Right lobe of liver (tissue), 6 donors: ENCODE data around the gene ARFIP2. TPM values are rescaled to one million over a fixed set of nuclear protein-coding genes. Genes with fewer than 3 reads are reported as not detected.

Experiments used
- ATAC-seq, 4 donors: fragments of 200-7000 bp; cut with Tn5 transposase; one replicate each; pipeline ENCODE4 v1.9.1; 2020; ENCODE audit warnings: mild to moderate bottlenecking in 4 of 4, moderate library complexity in 4 of 4
- DNase-seq, 3 donors: peaks; one replicate each; pipeline ENCODE4 v3.0.0-alpha.2; 2020
- H3K27ac ChIP-seq, 3 donors: fragments of 200-600 bp; one replicate each; pipeline ENCODE4 v1.8.0; 2022
- H3K27me3 ChIP-seq, 2 donors: fragments of 200-600 bp; one replicate each; pipeline ENCODE4 v1.8.0; 2022
- H3K36me3 ChIP-seq, 4 donors: fragments of 200-600 bp; sonication (generic) in 1 of 4; one replicate each; pipeline versions ENCODE4 v1.5.1 to v1.8.0; 2017 to 2022; ENCODE audit warnings: control low read depth in 1 of 4
- H3K4me1 ChIP-seq, 4 donors: fragments of 200-600 bp; sonication (generic) in 1 of 4; one replicate each; pipeline versions ENCODE4 v1.5.1 to v1.8.0; 2017 to 2022; ENCODE audit warnings: control low read depth in 1 of 4
- H3K4me3 ChIP-seq, 3 donors: fragments of 200-600 bp; one replicate each; pipeline ENCODE4 v1.8.0; 2022
- H3K9me3 ChIP-seq, 4 donors: fragments of 200-600 bp; sonication (generic) in 1 of 4; one replicate each; pipeline versions ENCODE4 v1.5.1 to v1.8.0; 2017 to 2022; ENCODE audit warnings: control low read depth in 1 of 4
- POLR2A ChIP-seq: fragments of 450-650 bp; IDR thresholded peaks from one replicate; pipeline ENCODE4 v1.6.1; 2017; ENCODE audit warnings: antibody characterized with exemption, mild to moderate bottlenecking
- WGBS: methylation state at CpG from one replicate; pipeline ENCODE4 v1.1.6; 2018; ENCODE audit warnings: low coverage, low lambda C conversion rate; ENCODE audit not compliant: insufficient coverage; ENCODE audit errors: missing lambda C conversion rate; 5-methylcytosine and 5-hydroxymethylcytosine counted together
- intact Hi-C, 2 donors: fragments of 100-400 bp; cut with DNase I; formaldehyde crosslinking; loops; one replicate each; pipeline versions ENCODE4 v1.11.2 to v1.14.1; 2022
- total RNA-seq, 6 experiments: library from RNA; depleted of rRNA in 2 of 6; stranded (reverse); fragments of >200 nt in 2 of 6; fragmentation: NEBNext Ultra II Directional in 3 of 6; extraction: Animal tissue kit (Norgen Biotek cat#: 25700) in 3 of 6; gene quantifications; one replicate each; pipeline versions ENCODE4 v1.1.0 to v1.2.4, GENCODE V29; 2016 to 2023
- TF ChIP-seq, protein P1 (sequence below), 4 donors: fragments of 200-600 bp in 3 of 4; fragments of 450-650 bp in 1 of 4; IDR thresholded peaks; one replicate each; pipeline versions ENCODE4 v1.5.1 to v1.8.0; 2016 to 2022; ENCODE audit warnings: antibody characterized with exemption in 4 of 4, mild to moderate bottlenecking in 2 of 4
- donor health status: DM: no; HTN: yes; CAD: no.
- donor health status: DM: no; HTN: no; CAD: no.
- donor health status: DM: no; HTN: no; CAD: no.
- donor health status: DM: no; HTN: yes; CAD: no.
- donor health status: DM: no; HTN: yes; CAD: no.

ARFIP2 gene
- total RNA-seq, 6 experiments from 2014 or later: 14.6 to 33.3 (median 23.1) TPM

DNA sequence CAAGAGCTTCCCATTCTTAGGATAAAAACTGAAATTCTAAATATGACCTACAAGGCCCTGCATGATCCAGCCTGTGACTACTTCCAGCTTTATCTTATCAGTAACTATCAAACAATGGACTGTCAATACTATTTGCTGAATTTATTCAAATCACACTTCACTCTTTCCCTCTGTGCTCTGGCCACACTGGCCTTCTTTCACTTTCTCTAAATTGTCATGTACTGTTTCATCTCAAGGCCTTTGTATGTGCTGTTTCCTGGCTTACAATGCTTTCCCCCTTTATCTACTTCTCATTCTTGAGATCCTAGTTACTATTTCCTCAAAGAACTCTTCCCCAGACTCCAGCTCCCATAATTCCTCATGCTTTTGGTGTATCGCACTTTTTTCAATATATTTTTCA lies 5.8 kb upstream of the ARFIP2 start:
- H3K4me1 ChIP-seq: peaks cover 0 to 32% (median 9%) of the 10 kb centered on the region in 4 donors
- H3K4me3 ChIP-seq: no peak overlapping the region
- no peaks in the 10 kb centered on the region for H3K27me3 ChIP-seq
- no peak for DNase-seq
- TF ChIP-seq POLR2A: no peak
- TF ChIP-seq, protein P1, sequence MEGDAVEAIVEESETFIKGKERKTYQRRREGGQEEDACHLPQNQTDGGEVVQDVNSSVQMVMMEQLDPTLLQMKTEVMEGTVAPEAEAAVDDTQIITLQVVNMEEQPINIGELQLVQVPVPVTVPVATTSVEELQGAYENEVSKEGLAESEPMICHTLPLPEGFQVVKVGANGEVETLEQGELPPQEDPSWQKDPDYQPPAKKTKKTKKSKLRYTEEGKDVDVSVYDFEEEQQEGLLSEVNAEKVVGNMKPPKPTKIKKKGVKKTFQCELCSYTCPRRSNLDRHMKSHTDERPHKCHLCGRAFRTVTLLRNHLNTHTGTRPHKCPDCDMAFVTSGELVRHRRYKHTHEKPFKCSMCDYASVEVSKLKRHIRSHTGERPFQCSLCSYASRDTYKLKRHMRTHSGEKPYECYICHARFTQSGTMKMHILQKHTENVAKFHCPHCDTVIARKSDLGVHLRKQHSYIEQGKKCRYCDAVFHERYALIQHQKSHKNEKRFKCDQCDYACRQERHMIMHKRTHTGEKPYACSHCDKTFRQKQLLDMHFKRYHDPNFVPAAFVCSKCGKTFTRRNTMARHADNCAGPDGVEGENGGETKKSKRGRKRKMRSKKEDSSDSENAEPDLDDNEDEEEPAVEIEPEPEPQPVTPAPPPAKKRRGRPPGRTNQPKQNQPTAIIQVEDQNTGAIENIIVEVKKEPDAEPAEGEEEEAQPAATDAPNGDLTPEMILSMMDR (IDR thresholded peaks at IDR 0.05): no peak
- ATAC-seq: peak in 1 of 4 donors; percentile 19
- no peaks in the 10 kb centered on the region for H3K9me3 ChIP-seq
- intact Hi-C loops: no loop called here
- H3K36me3 ChIP-seq: peaks cover 0 to 37% (median 2%) of the 10 kb centered on the region in 4 donors
- no peak overlapping the region for H3K27ac ChIP-seq
- WGBS: 76% methylated on average over 1 of the region's 1 CpG

- intact Hi-C loops: no loop called here
- WGBS: 91% methylated on average over 3 of the region's 3 CpGs
- H3K9me3 ChIP-seq: no peaks in the 10 kb centered on the region
- H3K4me3 ChIP-seq: no peak overlapping the region
- H3K27ac ChIP-seq: no peak overlapping the region
- no peaks in the 10 kb centered on the region for H3K27me3 ChIP-seq
- H3K4me1 ChIP-seq: peaks cover 0 to 34% (median 9%) of the 10 kb centered on the region in 4 donors
- ATAC-seq (no peak), DNase-seq (no peak)
- TF ChIP-seq, protein P1 (IDR thresholded peaks at IDR 0.05): no peak
- no peak for TF ChIP-seq POLR2A
- H3K36me3 ChIP-seq: peaks cover 0 to 37% (median 2%) of the 10 kb centered on the region in 4 donors
These were observed 5.1 kb upstream of the ARFIP2 start for GRCh38 chr11:6486256-6486655.

DNA sequence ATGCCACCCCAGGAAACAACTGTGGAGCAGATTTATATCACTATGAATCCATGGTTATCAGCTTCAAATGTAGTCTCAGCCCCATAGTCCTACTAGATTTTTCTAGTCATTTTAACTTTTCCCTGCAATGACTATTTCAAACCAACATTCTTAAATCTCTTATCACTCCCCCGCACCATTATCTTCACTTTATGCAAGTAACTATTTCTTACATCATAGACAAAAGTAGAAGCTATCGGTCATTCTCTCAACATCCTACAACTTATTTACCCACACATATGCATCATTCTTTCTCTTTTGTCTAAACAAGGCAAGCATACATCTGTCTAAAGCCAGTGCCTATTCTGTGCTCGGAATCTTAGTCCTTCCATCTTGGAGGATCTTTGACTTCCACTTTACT lies 4.5 kb upstream of the ARFIP2 start:
- peaks cover 0 to 36% (median 9%) of the 10 kb centered on the region in 4 donors for H3K4me1 ChIP-seq
- no peak for DNase-seq
- H3K4me3 ChIP-seq: no peak overlapping the region
- H3K27ac ChIP-seq: no peak overlapping the region
- intact Hi-C loops: no loop called here
- peaks cover 0 to 37% (median 2%) of the 10 kb centered on the region in 4 donors for H3K36me3 ChIP-seq
- TF ChIP-seq POLR2A: no peak
- TF ChIP-seq, protein P1 (IDR thresholded peaks at IDR 0.05): no peak
- WGBS: 53% methylated on average over 3 of the region's 3 CpGs
- ATAC-seq: no peak
- no peaks in the 10 kb centered on the region for H3K27me3 ChIP-seq
- H3K9me3 ChIP-seq: no peaks in the 10 kb centered on the region

- Histone ChIP-seq H3K4me3 (no peak overlapping the region), H3K36me3 (peaks cover 0 to 51% (median 6%) of the 10 kb centered on the region in 4 donors), H3K9me3 (no peaks in the 10 kb centered on the region), H3K27ac (no peak overlapping the region), H3K27me3 (no peaks in the 10 kb centered on the region), H3K4me1 (peaks cover 0 to 25% (median 3%) of the 10 kb centered on the region in 4 donors)
- no peak for ATAC-seq
- intact Hi-C loops: no loop called here
- TF ChIP-seq, protein P1 (IDR thresholded peaks at IDR 0.05): no peak
- no peak for TF ChIP-seq POLR2A
- 82% methylated on average over 6 of the region's 6 CpGs for WGBS
- no peak for DNase-seq
These were observed 1.9 kb upstream of the ARFIP2 start for GRCh38 chr11:6483015-6483414.

DNA sequence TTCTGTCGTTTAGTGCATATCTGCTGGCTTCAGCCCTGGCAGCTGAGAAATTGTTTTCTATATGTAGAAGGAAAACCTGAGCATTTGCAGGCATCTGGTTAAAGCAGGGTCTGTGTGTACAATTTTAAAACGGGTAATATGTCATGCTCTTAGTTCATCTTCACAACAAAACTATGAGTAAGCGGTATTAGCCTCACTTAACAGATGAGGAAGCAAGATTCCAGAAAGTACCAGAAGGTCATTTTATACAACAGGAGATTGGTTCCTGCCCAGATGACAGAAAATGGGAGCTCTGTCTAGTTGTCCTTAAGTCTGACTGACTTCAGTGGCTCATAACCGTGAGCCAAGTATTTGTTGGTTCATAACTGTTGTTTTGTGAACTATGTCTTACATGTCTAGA lies 1.3 kb upstream of the ARFIP2 start:
- TF ChIP-seq, protein P1 (IDR thresholded peaks at IDR 0.05): no peak
- no peak for TF ChIP-seq POLR2A
- no peaks in the 10 kb centered on the region for H3K9me3 ChIP-seq
- intact Hi-C loops: no loop called here
- ATAC-seq: no peak
- peaks cover 0 to 55% (median 9%) of the 10 kb centered on the region in 4 donors for H3K36me3 ChIP-seq
- peaks cover 0 to 21% (median 3%) of the 10 kb centered on the region in 4 donors for H3K4me1 ChIP-seq
- no peak for DNase-seq
- WGBS: 88% methylated on average over 4 of the region's 4 CpGs
- H3K27me3 ChIP-seq: no peaks in the 10 kb centered on the region
- H3K27ac ChIP-seq: peak overlapping the region in 2 of 3 donors; percentile 81 to 90
- peak overlapping the region in 1 of 3 donors; percentile 82 for H3K4me3 ChIP-seq
